Esophagus muscularis mucosa (tissue), 3 donors: ENCODE measurements around the gene KASH5.

ENCODE experiments used
- POLR2A ChIP-seq: fragments of 450-650 bp; IDR thresholded peaks from one replicate; pipeline ENCODE4 v1.6.1; 2017; ENCODE audit warnings: antibody characterized with exemption, moderate library complexity, mild to moderate bottlenecking, low read depth
- TF ChIP-seq, protein P1 (sequence below), 3 experiments: fragments of 200-600 bp in 2 of 3; fragments of 450-650 bp in 1 of 3; sonication (generic) in 2 of 3; IDR thresholded peaks; one replicate each; pipeline ENCODE4 v1.5.1; 2017 to 2019; ENCODE audit warnings: antibody characterized with exemption in 3 of 3, mild to moderate bottlenecking in 2 of 3, moderate library complexity in 1 of 3

GRCh38 chr19:49357186-49357585, 30.9 kb upstream of the KASH5 start:
- TF ChIP-seq, protein P1, sequence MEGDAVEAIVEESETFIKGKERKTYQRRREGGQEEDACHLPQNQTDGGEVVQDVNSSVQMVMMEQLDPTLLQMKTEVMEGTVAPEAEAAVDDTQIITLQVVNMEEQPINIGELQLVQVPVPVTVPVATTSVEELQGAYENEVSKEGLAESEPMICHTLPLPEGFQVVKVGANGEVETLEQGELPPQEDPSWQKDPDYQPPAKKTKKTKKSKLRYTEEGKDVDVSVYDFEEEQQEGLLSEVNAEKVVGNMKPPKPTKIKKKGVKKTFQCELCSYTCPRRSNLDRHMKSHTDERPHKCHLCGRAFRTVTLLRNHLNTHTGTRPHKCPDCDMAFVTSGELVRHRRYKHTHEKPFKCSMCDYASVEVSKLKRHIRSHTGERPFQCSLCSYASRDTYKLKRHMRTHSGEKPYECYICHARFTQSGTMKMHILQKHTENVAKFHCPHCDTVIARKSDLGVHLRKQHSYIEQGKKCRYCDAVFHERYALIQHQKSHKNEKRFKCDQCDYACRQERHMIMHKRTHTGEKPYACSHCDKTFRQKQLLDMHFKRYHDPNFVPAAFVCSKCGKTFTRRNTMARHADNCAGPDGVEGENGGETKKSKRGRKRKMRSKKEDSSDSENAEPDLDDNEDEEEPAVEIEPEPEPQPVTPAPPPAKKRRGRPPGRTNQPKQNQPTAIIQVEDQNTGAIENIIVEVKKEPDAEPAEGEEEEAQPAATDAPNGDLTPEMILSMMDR (IDR thresholded peaks at IDR 0.05), result no peak
- TF ChIP-seq POLR2A, result no peak
